Measurements from ENCODE around the gene CPLANE2.
"Not testable (repeated sequence)": the region's sequence is repeated elsewhere in the genome, so short reads cannot be mapped to it uniquely, and the experiment has no call there.

Gene CPLANE2

DNA sequence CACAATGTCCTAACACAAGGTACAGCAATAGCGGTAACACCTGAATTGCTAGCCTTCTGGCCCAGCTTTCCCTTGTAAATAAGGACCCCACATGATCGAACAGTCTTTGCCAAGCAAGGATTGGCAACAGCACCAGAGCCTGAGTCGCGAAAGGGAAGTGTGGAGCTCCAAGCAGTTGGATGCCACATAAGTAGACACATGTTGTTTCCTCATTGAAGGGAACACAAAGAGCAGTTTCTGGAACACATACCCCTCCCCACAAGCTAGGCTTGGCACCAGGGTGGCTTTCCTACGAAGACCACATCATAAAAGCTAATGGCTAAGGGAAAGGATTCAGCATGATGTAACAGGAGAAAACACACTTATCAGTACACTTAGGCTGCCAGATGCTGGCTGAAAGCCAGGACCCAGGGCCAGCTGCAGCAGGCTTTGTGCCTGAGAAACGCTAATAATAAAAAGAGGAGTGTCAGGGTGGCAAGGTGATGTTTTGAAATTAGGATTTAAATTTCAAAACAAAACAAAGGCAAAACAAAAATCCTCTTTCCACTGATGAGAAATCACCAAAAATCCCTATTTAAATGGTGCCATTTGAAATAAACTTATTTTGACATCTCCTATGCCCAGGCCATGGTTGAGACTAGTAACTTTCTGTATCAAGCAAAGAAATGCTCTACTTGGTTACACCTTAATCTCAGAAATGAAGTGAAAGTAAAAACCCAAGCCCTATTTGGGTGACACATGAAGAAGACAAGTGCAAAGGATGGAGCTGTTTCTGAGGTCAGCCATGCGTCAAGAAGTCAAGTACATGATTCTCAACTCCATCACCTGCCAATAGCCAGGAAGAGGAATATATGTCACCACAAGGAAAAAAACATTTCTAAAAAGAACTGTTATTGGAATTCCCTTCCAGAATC lies 11.9 kb upstream of the CPLANE2 start:
- no peak for DNase-seq

DNA sequence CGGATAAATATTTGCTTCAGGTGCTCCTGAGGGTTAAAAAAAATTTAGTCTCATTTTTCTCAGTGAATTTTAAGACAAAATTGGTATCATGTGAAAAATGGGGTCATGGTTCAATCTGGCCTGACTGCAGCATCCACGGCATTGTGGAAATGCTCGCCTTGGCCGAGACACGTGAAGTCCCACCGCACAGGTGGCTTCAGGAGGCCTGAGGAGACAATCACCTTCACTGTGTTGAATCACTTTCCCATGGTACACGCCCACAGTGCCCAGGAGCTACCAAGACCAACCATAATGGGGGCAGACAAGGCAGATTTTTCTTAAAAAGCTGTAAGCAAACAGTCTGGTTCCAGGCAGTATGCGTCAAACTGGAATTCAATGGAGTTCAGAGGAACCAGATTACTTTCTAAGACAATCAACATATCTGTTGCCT lies 11.0 kb upstream of the CPLANE2 start:
- no peak for DNase-seq

DNA sequence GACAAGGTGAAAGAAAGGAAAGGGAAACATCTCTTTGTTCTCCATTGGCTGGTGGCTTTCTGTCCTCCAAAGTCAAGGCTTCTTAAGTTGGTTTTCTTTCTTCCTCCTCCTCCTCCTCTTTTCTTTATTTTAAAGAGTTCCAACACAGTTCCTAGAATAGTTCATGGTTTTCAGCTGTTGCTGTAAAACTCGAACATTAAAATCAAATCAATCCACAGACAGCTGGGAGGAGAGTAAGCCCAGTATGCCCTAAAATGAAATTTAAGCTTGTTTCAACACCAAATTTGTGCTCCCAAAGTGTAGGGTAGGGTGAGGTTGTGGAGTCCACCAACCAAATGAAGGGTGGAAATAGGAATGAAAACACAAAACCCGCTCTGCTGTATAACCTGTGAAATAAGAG lies 10.5 kb upstream of the CPLANE2 start:
- DNase-seq: no peak

DNA sequence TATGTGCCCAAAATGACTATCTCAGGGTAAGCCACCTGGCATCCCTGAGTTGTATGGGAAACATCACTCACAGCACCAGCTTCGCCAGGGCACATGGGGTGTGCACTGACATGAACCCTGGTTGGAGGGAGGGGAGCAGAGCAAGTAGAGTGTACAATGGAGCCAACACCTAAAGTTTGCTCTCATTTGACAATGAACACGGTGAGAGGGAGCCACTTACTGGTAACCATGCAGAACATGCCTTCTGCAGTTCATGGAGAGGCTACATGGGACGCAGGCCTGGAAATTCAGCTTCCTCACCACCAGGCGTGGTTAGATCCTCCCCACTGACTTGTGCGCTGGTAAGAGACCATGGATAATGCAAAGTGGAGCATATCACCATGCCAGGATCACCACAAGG lies 10.0 kb upstream of the CPLANE2 start:
- DNase-seq: no peak

DNA sequence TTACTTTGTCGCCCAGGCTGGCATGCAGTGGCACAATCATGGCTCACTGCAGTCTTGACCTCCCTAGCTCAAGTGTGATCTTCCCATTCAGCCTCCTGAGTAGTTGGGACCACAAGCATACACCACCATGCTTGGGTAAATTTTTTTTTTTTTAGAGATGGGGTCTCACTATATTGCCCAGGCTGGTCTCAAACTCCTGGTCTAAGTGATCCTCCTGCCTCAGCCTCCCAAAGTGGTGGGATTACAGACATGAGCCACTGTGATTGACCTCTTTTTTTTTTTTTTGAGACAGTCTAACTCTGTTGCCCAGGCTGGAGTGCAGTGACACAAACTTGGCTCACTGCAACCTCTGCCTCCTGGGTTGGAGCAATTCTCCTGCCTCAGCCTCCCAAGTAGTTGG lies 9.3 kb upstream of the CPLANE2 start:
- not testable (repeated sequence) for DNase-seq

DNA sequence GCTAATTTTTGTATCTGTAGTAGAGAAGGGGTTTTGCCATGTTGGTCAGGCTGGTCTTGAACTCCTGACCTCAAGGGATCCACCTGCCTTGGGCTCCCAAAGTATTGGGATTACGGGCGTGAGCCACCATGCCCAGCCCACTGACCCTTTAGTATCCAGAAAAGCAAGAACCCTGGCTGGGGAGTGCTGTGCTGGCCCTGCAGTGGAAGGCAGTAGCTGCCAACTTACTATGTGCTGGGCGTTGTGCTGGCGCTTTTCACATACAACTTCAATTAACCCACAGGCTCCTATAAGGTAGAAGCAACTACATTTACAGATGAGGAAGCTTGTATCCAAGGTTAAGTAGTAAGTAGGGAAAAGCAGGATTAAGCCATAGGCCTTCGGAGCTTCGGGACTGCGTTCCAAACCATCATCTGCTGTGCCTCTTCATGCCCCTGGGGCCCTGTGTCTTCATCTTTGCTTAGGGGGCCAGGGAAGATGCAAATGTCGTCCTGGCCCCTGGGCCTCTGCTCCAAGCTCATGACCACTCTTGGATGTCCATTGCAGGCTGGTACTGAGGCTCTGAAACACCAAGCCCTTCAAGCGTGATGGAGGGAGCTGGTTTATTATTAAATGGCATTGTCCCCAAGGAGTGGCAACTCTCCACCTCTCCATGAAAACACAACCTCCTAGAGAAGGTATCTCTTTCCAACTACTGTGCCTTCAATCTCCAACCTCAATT lies 8.7 kb upstream of the CPLANE2 start:
- DNase-seq: no peak

DNA sequence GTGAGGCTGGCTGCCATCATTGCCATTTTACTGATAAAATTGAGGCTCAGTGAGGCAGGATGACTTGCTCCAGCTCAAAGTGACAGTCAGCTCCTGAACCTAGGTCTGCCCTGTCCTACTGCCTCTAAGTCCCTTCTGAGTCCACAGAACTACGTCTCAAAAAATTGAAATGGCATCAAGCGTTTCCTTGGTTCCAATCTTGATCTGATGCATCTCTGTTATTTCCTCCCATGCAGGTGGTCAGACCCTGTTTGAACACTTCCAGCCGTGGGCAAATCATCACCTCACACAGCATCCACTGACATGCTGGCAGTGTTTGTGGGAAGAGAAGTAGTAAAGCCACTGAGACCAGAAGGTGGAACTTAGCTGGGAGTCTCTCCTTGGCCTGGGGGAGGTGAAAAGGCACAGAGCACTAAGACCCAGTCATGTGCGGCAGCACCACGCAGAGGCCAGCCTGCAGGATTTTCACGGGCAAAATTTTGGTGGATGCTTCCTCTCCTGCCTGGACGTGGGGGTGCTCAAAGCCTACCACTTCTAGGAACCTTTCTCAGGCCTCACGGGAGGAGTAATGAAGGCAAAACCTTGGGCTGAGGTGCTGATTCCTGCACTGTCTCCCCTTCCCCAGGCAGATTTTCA lies 7.8 kb upstream of the CPLANE2 start:
- DNase-seq: no peak

DNA sequence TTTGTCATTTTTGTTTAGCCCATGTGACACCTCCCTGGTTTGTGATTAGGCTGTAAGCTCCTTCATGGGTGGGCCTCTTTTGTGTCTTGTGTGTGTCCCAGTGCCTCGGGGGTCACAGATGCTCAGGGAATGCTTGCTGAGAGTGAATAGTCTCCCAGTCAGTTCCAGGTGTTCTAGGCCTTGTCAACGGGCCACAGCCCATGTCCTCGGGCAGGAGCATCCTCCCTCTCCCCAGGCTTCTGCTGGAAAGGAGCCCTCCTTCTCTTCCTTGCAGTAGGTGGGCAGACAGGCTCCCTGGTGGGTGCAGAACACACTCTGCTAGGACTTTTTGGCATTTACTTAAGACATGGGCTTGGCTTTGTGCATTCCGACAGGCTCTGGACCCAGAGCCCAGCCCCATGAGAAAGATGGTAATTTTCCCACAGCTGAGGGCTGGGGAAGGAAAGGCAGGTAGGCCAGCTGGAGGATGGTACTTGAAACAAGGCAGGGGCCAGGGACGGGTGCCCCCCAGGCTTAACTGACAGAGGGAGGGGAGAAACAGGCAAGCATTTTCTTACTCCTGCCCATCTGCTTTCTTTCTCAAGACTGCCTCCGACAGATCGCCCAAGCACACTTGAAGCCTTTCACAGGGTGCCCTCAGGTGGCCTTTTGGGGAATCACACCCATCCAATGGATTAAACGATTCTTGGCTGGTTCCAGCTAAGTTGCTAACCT lies 7.1 kb upstream of the CPLANE2 start:
- DNase-seq: peak; percentile 47 to 71 (median 54)

DNA sequence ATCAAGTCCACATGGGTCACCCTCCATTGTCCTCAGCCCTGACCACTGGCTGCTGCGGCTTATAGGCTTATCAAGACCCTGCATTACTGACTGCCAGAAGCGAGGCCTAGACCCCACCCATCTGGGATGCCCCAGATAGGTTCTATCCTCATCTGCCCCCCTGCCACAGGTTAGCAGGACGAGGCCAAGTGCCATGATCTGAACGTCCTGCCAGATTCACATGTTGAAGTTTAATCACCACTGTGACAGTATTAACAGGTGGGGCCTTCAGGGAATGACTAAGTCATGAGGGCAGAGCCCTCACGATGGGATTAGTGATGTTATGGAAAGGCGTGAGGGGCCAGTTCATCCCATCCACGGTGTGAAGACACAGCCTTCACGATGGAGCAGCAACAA lies 6.2 kb upstream of the CPLANE2 start:
- DNase-seq: no peak

DNA sequence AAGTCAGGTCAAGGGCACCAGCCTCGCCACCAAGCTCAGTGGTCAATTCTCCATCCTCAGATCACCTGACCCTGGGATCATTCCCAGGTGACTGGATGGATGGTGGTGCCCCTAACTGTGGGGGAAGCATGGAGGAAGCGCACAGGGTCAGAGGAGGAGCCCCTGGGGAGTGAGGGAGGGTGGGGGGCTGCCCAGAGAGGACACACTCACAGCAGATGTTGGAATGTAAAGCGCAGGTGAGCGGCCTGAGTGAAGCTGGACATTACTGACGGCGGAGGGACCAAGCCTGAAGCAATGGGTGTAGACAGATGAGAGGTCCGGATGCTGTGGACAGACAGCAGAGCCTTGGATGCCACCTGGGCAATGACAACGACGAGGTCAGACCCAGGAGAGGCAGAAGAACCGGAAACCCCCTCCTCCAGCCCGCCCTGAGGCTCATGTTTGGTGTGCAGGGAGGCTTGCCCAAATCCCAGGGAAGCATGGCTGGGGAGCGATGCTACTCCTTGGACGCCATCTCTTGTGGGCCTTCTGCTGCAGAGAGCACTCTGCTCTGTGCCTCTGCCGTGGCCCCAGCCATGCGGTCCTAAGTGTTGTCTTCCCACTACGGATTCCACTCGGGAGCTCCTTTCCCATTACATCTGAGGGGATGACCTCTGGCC lies 5.7 kb upstream of the CPLANE2 start:
- DNase-seq: no peak

DNA sequence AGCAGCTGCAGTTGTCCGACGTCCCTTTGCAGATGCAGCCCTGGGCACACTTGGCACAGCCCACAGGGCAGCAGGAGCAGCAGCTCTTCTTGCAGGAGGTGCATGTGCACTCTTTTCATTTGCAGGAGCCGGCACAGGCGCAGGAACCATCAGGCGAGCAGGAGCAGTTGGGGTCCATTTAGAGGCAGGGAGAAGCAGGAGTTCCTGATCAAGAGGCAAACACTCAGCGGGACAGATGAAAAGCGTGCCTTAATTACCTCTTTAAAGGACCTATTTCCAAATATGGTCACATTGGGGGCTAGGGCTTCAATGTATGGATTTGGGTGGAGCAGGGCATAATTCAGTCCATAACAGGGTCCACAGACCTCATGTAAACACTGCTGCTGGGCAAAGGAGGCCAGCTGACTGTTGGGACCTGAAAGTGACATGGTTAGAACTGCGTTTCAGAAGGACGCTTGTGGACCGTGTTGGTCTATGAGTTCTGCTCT lies 4.3 kb upstream of the CPLANE2 start:
- no peak for DNase-seq

DNA sequence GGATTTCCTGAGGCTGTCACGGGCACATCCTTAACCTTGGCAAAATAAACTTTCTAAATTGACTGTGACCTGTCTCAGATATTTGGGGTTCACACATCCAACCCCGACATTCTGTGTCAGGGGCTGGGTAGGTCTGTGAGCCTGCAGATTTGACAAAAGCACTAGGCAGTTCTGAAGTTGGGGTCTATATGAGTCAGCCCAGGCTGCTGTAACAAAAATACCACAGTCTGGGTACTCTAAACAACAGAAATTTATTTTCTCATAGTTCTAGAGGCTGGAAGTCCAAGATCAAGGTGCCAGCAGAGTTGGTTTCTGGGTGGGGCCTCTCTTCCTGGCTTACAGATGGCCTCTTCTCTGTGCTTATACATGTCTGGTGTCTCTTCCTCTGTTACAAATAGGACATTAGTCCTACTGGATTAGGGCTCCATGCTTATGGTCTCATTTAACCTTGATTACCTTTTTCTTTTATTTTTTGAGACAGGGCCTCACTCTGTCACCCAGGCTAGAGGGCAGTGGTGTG lies 3.0 kb upstream of the CPLANE2 start:
- DNase-seq: no peak

DNA sequence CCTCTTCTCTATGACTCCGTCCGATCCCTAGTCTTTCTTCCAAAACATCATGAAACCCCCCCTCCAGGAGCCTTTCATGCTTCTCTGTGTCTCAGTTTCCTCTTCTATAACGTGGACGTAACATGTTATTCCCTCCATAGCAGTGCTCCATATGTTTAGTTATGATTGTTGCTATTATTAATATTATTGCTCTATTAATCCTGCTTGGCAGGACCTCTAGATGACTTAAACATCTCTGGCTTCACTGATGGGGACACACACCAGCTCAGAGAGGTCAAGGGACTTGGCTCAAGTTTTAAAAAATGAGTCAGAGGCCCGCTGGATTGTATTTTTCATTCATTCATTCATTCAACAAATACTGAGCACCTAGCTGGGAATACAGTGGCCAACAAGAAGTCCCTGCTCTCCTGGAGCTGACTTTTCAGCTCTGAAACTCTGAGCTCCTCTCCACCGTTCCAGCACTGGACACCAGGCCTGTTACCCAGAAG lies 404 bp upstream of the CPLANE2 start:
- DNase-seq: no peak

DNA sequence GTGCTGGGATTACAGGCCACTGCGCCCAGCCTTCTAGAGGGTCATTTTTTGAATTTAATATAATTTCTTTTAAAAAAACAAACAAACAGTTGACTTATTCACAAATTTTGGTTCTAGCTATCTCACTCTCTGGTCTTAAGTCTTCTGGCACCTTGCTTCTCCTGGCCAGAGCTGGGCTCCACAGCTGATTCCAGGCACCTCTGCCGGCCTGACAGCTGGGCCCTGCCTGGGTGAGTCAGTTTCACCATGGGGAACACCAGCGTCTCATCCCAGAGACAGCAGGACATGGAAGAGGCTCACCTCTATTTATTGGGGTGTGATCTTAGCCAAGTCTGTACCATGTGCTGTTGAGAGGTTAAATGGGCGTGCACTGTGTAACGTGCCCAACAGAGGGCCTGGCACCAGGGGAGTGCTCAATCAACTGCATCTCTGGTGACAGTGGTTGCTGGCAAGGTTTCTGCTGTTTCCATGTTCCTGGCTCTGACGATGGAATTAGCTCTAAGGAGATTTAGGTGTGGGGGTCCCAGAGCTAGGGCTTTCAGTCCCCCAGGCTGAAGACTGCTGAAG lies 956 bp downstream of the CPLANE2 start:
- peak in 4 of 5 donors; percentile 37 to 64 (median 46) for DNase-seq

DNA sequence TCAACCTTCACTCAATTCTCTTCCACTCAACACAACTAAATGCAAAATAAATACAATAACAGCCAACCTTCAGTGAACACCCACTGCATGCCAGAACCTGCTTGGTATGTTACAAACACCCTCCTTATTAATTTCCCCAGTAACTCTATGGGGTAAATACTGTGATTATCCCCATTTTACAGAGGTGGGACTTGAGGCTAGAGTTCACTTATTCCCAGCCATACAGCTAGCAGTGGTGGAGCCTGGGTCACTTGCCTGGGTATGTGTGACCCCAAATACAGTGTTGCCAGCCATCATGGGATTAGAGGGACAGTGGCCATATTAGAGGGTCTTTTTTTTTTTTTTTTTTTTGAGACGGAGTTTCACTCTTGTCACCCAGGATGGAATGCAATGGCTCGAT lies 1.6 kb downstream of the CPLANE2 start:
- no peak for DNase-seq

DNA sequence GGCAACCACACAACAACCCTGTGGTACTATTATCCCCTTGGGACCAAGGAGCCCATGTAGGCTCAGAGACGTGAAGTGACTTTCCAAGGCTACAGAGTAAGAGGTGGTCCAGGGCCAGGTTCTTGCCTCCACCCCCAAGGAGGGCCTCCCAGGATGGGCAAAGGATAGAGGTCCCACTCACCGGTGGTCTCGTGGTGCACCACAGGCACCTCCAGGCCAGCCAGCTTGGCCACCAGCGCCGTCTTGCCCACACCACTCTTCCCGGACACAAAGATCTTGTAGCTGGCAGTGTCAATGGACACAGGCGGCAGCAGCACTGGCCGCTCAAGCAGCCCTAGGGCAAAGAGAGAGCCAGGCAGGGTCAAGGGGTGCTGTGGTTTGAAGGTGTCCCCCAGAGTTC lies 3.6 kb downstream of the CPLANE2 start:
- DNase-seq: no peak

DNA sequence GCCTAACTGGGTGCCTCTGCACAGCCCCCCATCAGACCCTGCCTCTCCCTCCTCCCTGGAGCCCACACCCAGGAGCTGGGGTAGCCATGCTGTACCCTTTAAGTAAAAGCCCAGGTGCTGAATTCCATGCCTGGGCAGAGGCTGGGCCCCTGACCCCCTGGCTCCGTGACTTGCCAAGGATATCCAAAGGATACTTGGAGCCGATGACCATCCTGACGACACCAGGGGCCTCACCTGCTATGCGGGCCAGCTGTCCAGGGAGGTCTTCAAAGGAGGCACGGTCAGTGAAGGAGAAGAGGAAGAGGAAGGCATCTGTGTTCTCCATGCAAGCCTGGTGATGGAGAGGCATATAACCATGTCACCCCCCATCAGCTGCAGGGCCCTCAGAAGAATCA lies 4.7 kb downstream of the CPLANE2 start:
- DNase-seq: no peak

DNA sequence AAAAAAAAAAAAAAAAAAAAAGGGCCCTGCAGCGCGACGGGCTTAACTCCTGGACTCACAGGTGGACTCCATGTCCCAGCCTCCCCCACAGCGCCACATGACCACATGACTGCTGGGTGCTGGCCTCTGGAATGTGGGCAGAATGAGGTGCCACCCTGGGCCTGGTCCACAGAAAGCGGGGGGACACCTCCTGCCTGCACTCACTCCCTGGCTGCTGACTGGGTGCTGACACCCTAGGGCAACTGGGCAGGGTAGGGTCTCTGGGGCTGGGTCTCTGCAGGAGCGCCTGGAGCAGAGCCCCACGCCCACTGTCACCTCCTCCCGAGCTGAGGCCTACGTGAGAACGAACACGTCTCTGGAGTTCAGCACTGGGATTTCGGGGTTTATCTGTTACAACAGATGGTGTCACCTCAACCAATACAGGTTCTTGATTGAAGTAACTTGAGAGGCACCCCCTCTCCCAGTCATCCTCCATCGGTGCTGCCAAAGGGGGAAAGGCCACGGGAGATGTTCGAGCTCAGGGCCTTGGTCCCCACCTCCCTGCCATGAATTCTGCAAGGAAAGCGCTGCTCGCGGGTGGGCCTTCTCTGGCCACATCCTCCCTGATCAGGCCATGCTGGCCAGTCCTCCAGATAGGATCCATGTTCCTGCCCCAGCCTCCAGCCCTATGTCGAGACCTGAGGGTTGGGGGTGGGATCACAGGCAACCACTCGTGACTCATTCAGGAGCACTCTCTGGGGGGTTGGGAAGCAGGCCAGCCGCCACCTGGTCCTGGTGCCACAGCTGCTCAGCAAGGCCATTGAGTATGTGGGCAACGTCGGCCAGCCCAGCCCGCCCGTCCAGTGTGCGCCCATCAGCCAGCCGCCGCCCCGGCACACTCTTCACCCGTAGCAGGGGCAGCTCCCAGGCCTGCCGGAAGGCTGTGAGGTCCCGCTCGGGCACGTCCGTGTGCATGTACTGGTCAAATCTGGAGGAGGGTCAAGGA lies 5.4 kb downstream of the CPLANE2 start:
- DNase-seq: no peak

DNA sequence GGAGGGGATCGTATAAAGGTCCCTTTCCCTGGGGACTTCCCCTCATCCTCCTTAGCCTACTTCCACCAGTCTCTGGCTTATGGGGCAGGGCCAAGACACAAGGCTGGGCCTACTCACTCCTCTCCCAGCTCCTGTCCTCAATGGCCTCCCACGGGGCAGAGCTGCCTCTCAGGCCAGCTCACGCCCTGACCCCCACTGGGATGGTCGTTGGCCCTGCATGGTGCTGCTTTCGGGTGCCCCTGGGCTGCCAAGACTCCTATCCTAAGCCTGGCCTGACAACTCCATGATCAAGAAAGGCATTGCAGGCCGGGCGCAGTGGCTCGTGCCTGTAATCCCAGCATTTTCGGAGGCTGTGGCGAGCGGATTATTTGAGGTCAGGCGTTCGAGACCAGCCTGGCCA lies 6.2 kb downstream of the CPLANE2 start:
- DNase-seq: no peak

All from T-helper 1 cell (primary cell).